NCI-H2081 treated with DMSO at 0.1 percent for 48 hours (cell line): ENCODE measurements around the gene OR1L1.

Experiments used
- DNase-seq: peaks from one replicate; lab custom pipeline; 2025; lab: John Stamatoyannopoulos, UW

The OR1L1 gene, protein sequence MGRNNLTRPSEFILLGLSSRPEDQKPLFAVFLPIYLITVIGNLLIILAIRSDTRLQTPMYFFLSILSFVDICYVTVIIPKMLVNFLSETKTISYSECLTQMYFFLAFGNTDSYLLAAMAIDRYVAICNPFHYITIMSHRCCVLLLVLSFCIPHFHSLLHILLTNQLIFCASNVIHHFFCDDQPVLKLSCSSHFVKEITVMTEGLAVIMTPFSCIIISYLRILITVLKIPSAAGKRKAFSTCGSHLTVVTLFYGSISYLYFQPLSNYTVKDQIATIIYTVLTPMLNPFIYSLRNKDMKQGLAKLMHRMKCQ

DNA sequence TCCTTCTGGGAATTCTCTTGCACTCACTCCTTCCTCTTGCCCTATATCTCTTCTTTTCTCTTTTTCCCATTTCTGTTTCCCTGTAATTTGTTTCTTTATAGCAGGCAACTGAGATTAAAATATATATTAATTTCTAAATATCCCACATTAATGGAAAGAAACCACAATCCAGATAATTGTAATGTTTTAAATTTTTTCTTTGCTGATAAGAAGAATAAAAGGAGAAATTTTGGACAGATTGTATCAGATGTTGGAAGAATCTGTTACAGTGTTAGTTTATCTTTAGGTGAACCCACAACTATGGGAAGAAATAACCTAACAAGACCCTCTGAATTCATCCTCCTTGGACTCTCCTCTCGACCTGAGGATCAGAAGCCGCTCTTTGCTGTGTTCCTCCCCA lies at the start of gene OR1L1:
TSS of gene OR1L1 (plus strand) at position 301 of the 400 bp plus-strand sequence. CDS start at position 301, 0 bp downstream.
- DNase-seq = no peak

DNA sequence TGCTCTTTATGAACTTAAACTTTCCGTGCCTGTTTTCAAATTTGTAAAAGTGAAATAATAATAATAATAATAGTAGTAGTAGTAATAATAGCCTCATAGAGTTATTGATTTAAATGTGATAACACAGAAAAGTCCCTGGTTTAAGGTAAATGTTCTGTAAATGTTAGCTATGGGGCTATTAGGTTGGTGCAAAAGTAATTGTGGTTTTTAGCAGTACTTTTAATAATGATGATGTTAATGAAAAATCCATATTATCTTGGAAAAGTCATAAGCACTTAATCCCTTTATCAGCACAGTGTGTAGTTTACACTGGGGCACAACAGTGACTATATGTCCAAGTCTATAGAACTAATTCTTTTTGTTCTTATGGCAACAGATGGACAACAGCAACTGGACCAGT lies 47.2 kb upstream of the OR1L1 start, which contains the start of gene OR1Q1:
TSS of gene OR1Q1 (plus strand) at position 377 of the 400 bp plus-strand sequence. CDS start at position 377, 0 bp downstream.
- no peak for DNase-seq

DNA sequence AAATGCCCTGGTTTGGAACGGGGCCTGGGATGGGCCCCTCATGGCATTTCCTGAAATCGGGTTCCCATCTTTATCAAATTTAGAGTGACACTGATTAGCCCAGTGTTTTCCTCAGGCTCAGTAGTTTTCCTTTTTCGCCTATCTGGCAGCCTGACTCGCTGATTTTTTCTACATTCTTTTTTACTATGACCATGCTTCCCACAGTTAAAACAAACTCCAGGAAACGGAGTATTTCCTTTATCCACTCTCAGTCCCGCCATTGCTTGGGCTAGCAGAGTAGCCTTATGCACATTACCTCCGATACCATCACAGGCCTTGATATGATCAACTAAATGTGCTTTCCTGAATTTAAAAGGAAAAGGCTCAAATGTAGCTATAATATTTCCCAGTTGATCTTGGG lies 41.5 kb upstream of the OR1L1 start:
- DNase-seq = no peak

DNA sequence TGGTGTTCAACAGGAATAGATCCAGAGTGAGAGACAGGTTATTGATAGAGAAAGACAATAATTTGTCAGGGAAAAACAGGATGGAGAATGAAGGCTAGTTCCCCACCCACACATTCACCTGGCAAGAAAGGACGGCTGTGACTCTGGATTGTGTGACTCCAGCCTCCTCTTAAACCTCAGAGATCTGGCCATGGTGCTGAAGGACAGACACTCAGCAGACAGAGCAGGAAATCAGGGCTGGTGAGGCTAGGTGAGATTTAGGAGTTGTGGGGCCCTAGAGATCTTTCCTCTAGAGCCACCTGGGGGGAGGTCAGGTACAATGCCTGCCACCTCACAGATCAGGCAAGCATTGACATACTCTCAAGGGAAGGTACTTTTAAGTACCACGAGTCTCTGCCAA lies 19.3 kb upstream of the OR1L1 start:
- DNase-seq = no peak

DNA sequence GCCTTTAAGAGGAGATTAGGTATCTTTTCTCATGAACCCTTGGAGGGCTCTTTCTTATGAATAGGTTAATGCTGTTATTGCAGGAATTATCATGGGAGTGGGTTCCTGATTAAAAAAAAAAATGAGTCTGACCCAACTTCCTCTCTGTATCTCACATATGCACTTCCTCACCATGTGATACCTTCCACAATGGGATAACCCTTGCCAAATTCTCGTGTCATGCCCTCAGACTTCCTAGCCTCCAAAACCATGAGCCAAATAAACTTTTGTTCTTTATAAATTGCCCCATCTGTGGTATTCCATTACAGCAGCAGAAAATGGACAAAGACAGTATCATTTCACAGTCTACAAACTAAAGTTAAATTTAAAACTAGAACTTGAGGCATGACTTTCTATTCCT lies 5.1 kb upstream of the OR1L1 start:
- no peak for DNase-seq

DNA sequence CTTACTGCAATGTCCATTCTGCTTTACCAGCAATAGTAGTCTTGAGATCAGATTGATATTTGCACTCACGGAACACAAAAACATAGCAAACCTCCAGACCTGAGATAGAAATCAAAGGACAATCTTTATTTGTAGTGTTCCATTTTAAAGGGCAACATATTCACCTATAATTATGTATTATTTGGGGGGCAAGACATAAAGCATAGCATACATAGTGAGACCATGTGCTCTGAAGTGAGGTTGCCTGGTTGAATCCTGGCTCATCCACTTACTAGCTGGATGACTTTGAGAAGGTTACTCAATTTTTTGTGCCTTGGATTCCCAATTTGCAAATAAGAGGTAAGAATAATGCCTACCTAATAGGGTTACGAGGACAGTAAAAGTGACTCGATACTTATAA lies 4.0 kb upstream of the OR1L1 start, which contains the start of gene OR1B1:
TSS of gene OR1B1 (minus strand) at position 101 of the 400 bp plus-strand sequence.
- DNase-seq = no peak

DNA sequence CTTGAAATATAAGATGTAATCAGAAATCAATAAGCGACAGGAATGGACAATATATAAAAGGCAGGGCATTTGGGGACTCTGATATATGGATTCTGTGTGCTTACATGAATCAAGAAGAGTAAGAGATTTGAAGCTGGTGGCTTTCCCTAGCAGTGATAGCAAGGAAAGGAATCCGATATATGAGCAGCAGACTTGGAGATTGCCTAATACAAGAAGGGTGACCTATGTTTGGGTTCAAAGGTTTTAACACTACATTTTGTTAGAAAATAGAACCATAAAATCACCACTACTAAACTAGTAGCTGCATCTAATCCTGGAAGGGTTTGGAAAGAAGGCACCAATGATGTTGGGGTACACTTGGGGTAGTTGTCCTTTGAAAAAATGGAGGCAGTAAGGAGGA lies 11.0 kb downstream of the OR1L1 start:
- DNase-seq = no peak

DNA sequence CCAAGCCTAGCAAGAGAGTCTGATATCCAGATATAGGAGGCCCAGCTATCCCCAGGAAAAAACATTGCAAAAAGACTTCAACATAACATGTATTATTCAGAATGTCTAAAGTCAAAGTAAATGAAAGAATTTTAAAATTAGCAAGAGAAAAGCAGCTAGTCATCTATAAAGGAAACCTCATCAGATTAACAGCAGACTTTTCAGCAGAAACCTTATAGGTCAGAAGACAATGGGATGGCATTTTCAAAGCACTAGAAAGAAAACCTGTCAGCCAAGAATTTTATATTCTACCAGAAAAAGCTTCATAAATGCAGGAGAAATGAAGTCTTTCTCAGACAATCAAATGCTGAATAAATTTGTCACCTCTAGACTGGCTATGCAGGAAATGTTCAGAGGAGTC lies 23.3 kb downstream of the OR1L1 start:
- DNase-seq = no peak

DNA sequence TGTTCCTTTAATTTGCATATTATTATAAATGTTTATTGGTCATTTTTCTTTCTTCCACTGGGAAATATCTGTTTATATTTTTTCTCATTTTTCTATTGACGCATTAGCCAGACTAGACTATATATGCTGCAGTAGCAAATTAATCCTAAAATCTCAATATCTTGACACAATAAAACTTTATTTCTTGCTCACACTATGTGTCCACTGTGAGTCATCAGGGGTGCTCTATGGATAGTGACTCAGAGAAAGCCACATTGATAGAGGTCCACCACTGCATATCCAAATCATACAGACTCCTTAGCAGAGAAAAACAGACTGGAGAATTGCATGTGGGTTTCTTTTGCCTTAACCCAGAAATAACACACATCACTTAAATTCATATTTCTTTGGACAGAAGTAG lies 34.2 kb downstream of the OR1L1 start:
- DNase-seq = no peak
